GM18870 (cell line): ENCODE data around the gene MYO1H.

Experiments
- ATAC-seq: cut with Tn5 transposase; IDR thresholded peaks from one replicate; pipeline ENCODE4 v1.9.1; 2021; ENCODE audit warnings: moderate library complexity; ENCODE audit not compliant: unreplicated experiment

Gene MYO1H

GRCh38 chr12:109445191-109445609 is 97.5 kb downstream of the MYO1H start:
- ATAC-seq = no peak

DNA sequence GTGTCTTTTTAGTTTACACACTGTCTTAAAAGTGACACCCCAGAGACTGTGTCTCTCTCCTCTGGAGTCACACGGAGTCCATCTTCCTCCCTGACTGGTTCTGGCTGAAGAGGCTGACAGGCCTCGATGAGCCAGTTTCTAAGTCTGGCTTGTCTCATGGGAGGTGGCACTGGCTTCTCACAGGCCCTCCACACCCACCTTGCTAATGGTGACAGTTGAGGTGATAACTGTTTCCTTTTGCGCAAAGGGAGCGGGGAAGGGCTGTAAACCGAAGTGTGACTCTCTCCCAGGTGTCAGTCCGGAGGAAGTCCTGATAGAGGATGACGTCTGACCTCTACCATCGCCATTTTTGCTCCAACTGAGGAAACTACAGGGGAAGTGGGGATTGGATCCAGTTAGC is 99.2 kb downstream of the MYO1H start:
- no peak for ATAC-seq

GRCh38 chr12:109447482-109447881 is 99.8 kb downstream of the MYO1H start:
- ATAC-seq = no peak

GRCh38 chr12:109448272-109448671 is 100.6 kb downstream of the MYO1H start:
- ATAC-seq = no peak

- no peak for ATAC-seq
Observed at GRCh38 chr12:109448707-109449390, 101.1 kb downstream of the MYO1H start.

DNA sequence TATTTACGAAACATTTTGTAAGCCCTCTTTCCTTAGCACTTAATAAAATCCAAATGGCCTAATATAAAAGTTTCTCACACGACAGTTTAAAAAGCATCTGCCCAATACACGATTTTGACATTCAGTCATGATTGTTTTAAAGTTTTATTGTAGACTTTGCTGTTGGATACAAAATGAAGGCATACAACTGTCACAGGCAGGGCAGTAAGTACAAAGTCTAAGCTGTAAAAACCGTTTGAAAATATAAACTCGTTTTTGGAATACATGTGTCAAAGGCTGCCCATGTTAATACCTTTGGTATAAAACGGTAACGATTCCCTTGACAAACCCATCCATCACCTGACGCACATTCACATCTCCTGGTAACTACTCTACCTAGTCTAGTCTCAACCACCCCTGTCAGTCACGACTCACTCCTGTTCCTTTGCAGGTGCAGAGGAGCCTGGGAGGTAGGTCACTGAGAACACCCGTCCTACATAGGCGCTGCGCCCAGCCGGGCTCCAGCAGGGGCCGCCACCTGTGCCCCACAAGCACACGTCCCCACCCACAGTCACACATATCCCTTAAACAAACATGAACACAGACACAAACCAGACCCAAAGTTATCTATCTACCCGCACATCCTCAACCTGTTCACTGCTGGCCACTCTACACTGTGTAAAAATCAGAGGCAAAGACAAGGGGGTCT is 102.3 kb downstream of the MYO1H start:
- no peak for ATAC-seq

- ATAC-seq = no peak
Observed at GRCh38 chr12:109450980-109451379, 103.3 kb downstream of the MYO1H start.

GRCh38 chr12:109451400-109451799 is 103.7 kb downstream of the MYO1H start:
- no peak for ATAC-seq

DNA sequence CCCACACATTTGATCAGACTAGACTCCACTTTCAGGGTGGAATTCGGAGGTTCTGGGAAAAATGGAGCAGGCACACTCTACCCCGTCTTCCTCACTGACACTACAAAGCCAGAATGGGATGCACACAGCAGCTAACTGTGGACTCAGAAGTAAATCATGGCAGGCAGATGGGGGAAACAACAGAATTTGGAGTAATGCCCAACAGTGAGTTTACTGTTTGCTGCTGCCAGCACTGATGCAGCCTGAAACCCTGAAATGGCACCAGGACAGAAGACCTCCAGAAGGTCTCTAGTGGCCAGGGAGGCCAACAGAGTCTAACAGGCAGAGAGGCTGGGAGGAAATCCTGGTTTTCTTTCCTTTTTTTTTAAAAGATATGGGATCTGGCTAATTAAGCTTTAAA is 104.8 kb downstream of the MYO1H start:
- no peak for ATAC-seq

GRCh38 chr12:109455706-109456105 is 108.0 kb downstream of the MYO1H start:
- ATAC-seq = no peak

DNA sequence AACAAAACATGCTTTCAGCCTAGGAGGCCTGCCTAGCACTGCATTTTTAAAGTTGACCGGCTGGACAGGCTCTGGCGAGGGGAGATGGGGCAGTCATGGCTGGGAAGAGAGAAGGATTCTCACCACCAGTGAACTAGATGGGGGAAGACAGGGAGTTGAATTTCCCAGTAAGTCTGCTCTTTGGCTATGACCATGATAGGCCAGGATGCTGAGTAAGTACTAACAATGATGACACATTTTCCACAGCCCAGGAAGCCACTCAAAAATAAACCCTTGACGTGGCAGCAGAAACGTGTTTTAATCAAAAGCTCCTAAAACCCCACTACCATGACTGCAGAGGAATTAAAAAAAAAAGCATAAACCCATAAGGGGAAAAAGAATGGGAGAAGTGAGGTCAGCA is 110.4 kb downstream of the MYO1H start:
- ATAC-seq = no peak

GRCh38 chr12:109458771-109459208 is 111.1 kb downstream of the MYO1H start:
- ATAC-seq = no peak

DNA sequence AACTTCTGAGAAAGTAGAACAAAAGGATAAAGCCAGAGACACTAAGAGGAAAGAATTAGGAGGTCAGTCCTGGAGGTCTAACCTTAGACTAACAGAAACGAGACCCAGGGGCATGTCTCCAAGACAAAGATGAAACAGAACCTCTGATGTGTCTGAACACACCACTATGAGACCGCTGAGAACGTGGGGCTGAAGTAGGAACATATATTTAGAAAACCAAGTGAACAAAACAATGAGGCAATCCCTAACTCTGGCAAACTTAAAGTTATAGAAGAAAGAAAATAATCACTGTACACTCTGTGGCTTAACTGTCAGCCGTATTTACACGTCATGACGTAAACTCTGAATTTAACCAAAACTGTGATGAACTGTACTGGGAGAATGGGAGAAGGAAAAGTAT is 111.5 kb downstream of the MYO1H start:
- ATAC-seq = no peak

GRCh38 chr12:109460538-109460937 is 112.8 kb downstream of the MYO1H start:
- ATAC-seq = no peak

GRCh38 chr12:109461049-109461845 is 113.5 kb downstream of the MYO1H start:
- no peak for ATAC-seq

DNA sequence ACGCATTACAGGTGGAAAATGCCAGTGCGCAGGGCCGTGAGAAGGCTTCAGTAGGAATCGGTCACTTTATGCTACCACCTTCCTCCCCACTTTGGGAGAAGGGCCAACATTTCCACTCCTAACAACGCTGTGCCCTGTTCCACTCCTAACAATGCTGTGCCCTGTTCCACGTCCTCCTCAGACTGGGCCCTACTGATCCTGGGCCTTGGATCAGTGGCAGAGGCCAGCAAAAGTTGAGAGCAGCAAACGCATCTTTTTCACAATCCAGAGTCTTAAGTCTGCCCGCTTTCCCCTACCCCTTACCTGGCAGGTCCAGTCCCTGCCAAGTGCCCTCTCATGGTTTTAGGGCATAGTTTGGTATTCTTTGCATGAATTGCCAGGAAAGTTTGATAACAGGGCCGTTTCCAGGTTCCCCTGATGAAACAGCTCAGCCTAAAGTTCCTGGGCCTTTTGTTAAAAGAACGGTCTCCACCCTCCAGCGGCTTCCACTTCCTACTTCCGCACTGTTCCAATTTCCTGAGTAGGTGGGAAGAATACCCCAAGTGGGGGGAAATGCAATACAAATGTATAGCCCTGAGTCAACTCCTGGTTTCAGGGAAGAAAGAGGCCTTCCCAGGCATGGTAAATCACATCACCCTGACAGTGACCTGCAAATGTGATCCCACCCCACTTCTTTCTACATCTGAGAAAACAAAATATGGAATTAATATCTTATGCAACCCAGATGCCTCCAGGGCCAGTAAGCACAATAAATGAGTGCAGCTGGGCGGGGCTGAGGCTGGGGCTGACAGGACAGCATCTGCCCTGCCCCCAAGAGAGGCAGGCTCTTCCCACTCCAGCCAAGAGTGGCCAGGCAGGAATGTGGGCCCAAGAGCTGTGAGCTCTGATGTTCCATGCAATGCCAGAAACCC is 114.4 kb downstream of the MYO1H start:
- no peak for ATAC-seq

- ATAC-seq = no peak
Observed at GRCh38 chr12:109462868-109463692, 115.4 kb downstream of the MYO1H start.

GRCh38 chr12:109463756-109464155 is 116.1 kb downstream of the MYO1H start:
- ATAC-seq = no peak

GRCh38 chr12:109464642-109465351 is 117.1 kb downstream of the MYO1H start:
- no peak for ATAC-seq
